GM23248 (cell line): Measurements from ENCODE around the gene NOX1. TPM values are rescaled to one million over a fixed set of nuclear protein-coding genes. Genes with fewer than 3 reads are reported as not detected.

Experiments used
- DNase-seq: peaks from one replicate; pipeline ENCODE4 v3.0.0-alpha.2; 2015
- H2AFZ ChIP-seq: fragments of 200-600 bp; sonication (generic); 2 replicates; pipeline ENCODE4 v1.6.1; 2016; ENCODE audit warnings: antibody characterized with exemption
- H3F3A ChIP-seq: fragments of 200-600 bp; sonication (generic); 2 replicates; pipeline ENCODE4 v1.6.1; 2016; ENCODE audit warnings: mild to moderate bottlenecking, antibody characterized with exemption, mixed run types; ENCODE audit not compliant: insufficient read depth
- H3K27ac ChIP-seq: fragments of 200-600 bp; sonication (generic); 2 replicates; pipeline ENCODE4 v1.5.1; 2016; ENCODE audit warnings: mild to moderate bottlenecking
- H3K27me3 ChIP-seq: fragments of 200-600 bp; sonication (generic); replicated peaks from 2 replicates; pipeline ENCODE4 v1.6.1; 2016; ENCODE audit warnings: mild to moderate bottlenecking; ENCODE audit not compliant: insufficient read depth
- H3K36me3 ChIP-seq: fragments of 200-600 bp; sonication (generic); 2 replicates; pipeline ENCODE4 v1.6.1; 2016; ENCODE audit warnings: low read depth, mild to moderate bottlenecking
- H3K4me1 ChIP-seq: fragments of 200-600 bp; sonication (generic); 2 replicates; pipeline ENCODE4 v1.6.1; 2016; ENCODE audit warnings: mild to moderate bottlenecking; ENCODE audit not compliant: insufficient read depth
- H3K4me2 ChIP-seq: fragments of 200-600 bp; sonication (generic); one replicate; pipeline ENCODE4 v1.6.1; 2016; ENCODE audit warnings: mild to moderate bottlenecking; ENCODE audit not compliant: unreplicated experiment
- H3K4me3 ChIP-seq: fragments of 200-600 bp; sonication (generic); 2 replicates; pipeline ENCODE4 v1.5.1; 2016; ENCODE audit warnings: mild to moderate bottlenecking
- H3K79me2 ChIP-seq: fragments of 200-600 bp; sonication (generic); 2 replicates; pipeline ENCODE4 v1.6.1; 2016; ENCODE audit warnings: mild to moderate bottlenecking; ENCODE audit not compliant: insufficient read depth
- H3K9ac ChIP-seq: fragments of 200-600 bp; sonication (generic); 2 replicates; pipeline ENCODE4 v1.6.1; 2016; ENCODE audit warnings: mild to moderate bottlenecking
- H3K9me2 ChIP-seq: fragments of 200-600 bp; sonication (generic); 2 replicates; pipeline ENCODE4 v1.6.1; 2016; ENCODE audit warnings: mixed run types, mild to moderate bottlenecking, moderate library complexity; ENCODE audit not compliant: insufficient read depth
- H3K9me3 ChIP-seq: fragments of 200-600 bp; sonication (generic); one replicate; pipeline ENCODE4 v1.6.1; 2017; ENCODE audit warnings: low read depth
- H4K20me1 ChIP-seq: fragments of 200-600 bp; sonication (generic); 2 replicates; pipeline ENCODE4 v1.6.0; 2016; ENCODE audit not compliant: insufficient read depth
- EZH2 ChIP-seq: fragments of 200-600 bp; sonication (generic); IDR thresholded peaks from 2 replicates; pipeline ENCODE4 v1.6.1; 2018; ENCODE audit warnings: antibody characterized with exemption, mild to moderate bottlenecking; ENCODE audit not compliant: insufficient read depth, poor library complexity, severe bottlenecking
- EZH2phosphoT487 ChIP-seq: fragments of 200-600 bp; sonication (generic); IDR thresholded peaks from 2 replicates; pipeline ENCODE4 v1.6.1; 2018; ENCODE audit warnings: antibody characterized with exemption, moderate library complexity, mild to moderate bottlenecking, low read depth; ENCODE audit not compliant: insufficient read depth
- WGBS, 2 experiments: methylation state at CpG; one replicate each; pipeline ENCODE4 v1.1.6; 2015 to 2017; ENCODE audit warnings: low lambda C conversion rate in 2 of 2, low coverage in 1 of 2; ENCODE audit errors: missing lambda C conversion rate in 2 of 2; 5-methylcytosine and 5-hydroxymethylcytosine counted together
- in situ Hi-C: fragments of 300-500 bp; cut with MboI; formaldehyde crosslinking; loops from 2 replicates; pipeline ENCODE4 v1.15.0; 2020
- polyA plus RNA-seq: library from polyadenylated mRNA; unstranded; fragments of >200 nt; fragmentation: Nextera tagmentation; extraction: Ambion mirVana; gene quantifications from 2 replicates; pipeline ENCODE4 v1.2.1, GENCODE V29; 2016
- total RNA-seq: library from RNA; depleted of rRNA; stranded (reverse); fragments of >200 nt; shearing (Covaris generic); gene quantifications from 2 replicates; pipeline ENCODE4 v1.2.3, GENCODE V29; 2014

Gene NOX1
- total and polyA plus RNA-seq, 2 experiments from 2014 or later, result 0.16 TPM; not detected in 1

DNA sequence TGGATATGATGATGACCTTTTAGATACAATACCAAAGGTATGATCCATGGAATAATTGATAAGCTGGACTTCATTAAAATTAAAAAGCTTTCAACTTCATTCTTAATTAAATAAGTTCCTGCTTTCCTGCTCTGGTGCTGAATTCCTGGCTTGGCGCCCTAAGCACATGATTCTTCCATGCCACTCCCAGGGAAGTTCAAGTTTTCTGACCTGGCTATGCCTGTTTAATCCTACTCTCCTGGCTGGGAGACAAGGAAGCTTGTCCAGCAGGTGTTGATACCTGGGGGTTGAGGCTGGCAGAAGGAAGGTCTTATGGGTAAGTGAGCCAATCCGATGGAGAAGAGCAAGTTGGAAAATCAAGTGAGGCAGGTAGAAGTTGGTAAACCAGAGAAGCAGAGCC is 30.3 kb upstream of the NOX1 start:
- H3K9ac ChIP-seq, result no peak overlapping the region
- H3K79me2 ChIP-seq, result no peaks in the 10 kb centered on the region
- no peak for DNase-seq
- no peak overlapping the region for H3K4me2 ChIP-seq
- H3K9me2 ChIP-seq, result no peaks in the 10 kb centered on the region
- H3F3A ChIP-seq, result no peaks in the 10 kb centered on the region
- no peaks in the 10 kb centered on the region for H4K20me1 ChIP-seq
- in situ Hi-C loops, result no loop called here
- H3K9me3 ChIP-seq, result no peaks in the 10 kb centered on the region
- TF ChIP-seq EZH2, result no peak
- H3K4me1 ChIP-seq, result no peaks in the 10 kb centered on the region
- WGBS, 2 experiments, result 4 to 15% methylated on average over 2 of the region's 2 CpGs
- no peaks in the 10 kb centered on the region for H3K27me3 ChIP-seq
- H3K36me3 ChIP-seq, result no peaks in the 10 kb centered on the region
- H2AFZ ChIP-seq, result no peak overlapping the region
- H3K4me3 ChIP-seq, result no peak overlapping the region
- H3K27ac ChIP-seq, result no peak overlapping the region

DNA sequence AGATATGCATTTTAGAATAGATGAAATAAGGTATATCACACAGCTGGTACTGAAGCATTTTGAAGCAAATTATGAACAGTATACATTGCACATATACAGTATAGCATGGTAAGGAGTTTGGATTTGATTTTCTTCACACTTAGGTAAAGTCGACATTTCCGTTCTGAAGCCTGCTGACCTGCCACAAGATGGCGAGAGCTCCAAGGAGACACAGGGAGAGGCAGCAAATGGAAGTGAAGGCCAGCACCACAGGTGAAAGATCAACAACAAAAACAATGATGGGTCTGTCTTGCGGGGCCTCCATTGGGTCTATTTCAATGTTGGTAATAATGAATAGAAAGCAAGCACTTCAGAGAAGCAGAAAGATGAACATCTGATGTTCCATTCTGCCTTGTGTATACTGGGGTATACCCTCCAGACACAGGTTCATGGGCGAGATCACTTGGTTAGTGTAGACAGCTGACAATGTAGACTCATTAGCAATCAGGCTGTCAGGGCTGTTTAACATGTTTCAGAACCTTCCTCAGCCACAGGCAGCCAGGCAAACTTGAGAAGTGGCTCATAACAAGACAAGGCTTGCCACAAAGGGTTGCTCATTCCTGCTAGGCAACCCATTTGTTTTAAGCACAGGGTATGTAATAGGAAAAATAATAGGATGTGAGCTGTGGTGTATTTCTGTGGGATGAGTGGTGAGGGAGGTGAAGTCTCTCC is 21.4 kb upstream of the NOX1 start:
- Histone ChIP-seq H3F3A (no peaks in the 10 kb centered on the region), H4K20me1 (no peaks in the 10 kb centered on the region), H3K4me2 (no peak overlapping the region), H3K27me3 (no peaks in the 10 kb centered on the region), H3K4me1 (no peaks in the 10 kb centered on the region), H3K36me3 (no peaks in the 10 kb centered on the region), H3K79me2 (no peaks in the 10 kb centered on the region), H3K9ac (no peak overlapping the region), H3K9me3 (no peaks in the 10 kb centered on the region), H3K4me3 (no peak overlapping the region), H2AFZ (no peak overlapping the region), H3K27ac (no peak overlapping the region), H3K9me2 (no peaks in the 10 kb centered on the region)
- DNase-seq, result peak; percentile 55
- WGBS, 2 experiments, result 16 to 22% methylated on average over 5 of the region's 5 CpGs
- in situ Hi-C loops, result no loop called here
- TF ChIP-seq EZH2, result no peak
- no peak for TF ChIP-seq EZH2phosphoT487

DNA sequence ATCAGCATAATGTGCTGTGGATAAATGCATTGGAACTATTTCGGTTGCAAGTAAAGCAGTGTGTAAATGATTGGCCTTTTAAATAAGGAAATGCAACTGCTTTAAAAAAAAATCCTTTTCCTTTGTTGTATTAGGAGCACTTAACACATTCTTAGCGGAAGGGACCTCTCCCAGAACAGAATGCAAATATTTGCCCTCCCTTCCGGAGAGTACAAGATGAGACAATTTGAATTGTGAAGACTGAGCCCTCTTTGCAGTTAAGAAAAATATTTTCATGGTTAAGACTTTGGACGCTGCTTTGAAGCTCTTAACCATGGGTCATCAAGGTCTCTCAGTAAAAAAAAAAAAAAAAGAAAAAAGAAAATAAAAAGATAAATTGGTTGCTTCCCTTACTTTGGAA is 9.5 kb upstream of the NOX1 start:
- TF ChIP-seq EZH2, result no peak
- TF ChIP-seq EZH2phosphoT487, result no peak
- no peaks in the 10 kb centered on the region for H3K9me3 ChIP-seq
- H3F3A ChIP-seq, result no peaks in the 10 kb centered on the region
- H4K20me1 ChIP-seq, result no peaks in the 10 kb centered on the region
- WGBS, 2 experiments, result 13 to 22% methylated on average over 4 of the region's 4 CpGs
- H3K36me3 ChIP-seq, result no peaks in the 10 kb centered on the region
- H3K79me2 ChIP-seq, result no peaks in the 10 kb centered on the region
- in situ Hi-C loops, result no loop called here
- H3K4me3 ChIP-seq, result no peak overlapping the region
- no peaks in the 10 kb centered on the region for H3K9me2 ChIP-seq
- no peak overlapping the region for H2AFZ ChIP-seq
- DNase-seq, result no peak
- no peak overlapping the region for H3K27ac ChIP-seq
- H3K4me2 ChIP-seq, result no peak overlapping the region
- no peaks in the 10 kb centered on the region for H3K4me1 ChIP-seq
- H3K9ac ChIP-seq, result no peak overlapping the region
- H3K27me3 ChIP-seq, result no peaks in the 10 kb centered on the region

DNA sequence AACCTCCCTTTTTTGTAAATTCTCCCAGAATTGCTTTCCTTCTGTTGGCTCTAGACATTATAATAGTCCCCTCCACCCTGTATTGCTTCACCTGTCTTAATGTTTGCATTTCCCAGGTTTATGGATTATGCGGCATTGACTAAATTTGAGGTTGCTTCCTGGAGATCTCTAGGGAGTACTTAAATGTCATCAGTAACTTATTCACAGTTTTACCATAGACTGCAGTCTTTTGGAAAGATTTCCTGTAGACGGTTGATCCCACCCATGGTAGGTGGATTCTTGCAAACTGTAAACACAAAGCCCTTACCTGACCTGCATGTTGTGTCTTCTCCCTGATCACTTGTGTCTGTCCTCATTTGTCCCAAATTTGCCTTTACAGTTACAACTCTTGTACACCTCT is 6.2 kb upstream of the NOX1 start:
- no peaks in the 10 kb centered on the region for H3F3A ChIP-seq
- no peaks in the 10 kb centered on the region for H3K36me3 ChIP-seq
- H3K27ac ChIP-seq, result no peak overlapping the region
- no peak overlapping the region for H3K9ac ChIP-seq
- H3K27me3 ChIP-seq, result no peaks in the 10 kb centered on the region
- H3K4me3 ChIP-seq, result no peak overlapping the region
- no peak overlapping the region for H2AFZ ChIP-seq
- no peak for DNase-seq
- no peaks in the 10 kb centered on the region for H4K20me1 ChIP-seq
- no peak overlapping the region for H3K4me2 ChIP-seq
- in situ Hi-C loops, result no loop called here
- TF ChIP-seq EZH2phosphoT487 (no peak), EZH2 (no peak)
- no peaks in the 10 kb centered on the region for H3K9me2 ChIP-seq
- H3K4me1 ChIP-seq, result no peaks in the 10 kb centered on the region
- no peaks in the 10 kb centered on the region for H3K79me2 ChIP-seq
- H3K9me3 ChIP-seq, result no peaks in the 10 kb centered on the region
- 46 to 52% methylated on average over 2 of the region's 2 CpGs for WGBS, 2 experiments
